Measurements from ENCODE around the gene PELO.

The PELO gene

DNA sequence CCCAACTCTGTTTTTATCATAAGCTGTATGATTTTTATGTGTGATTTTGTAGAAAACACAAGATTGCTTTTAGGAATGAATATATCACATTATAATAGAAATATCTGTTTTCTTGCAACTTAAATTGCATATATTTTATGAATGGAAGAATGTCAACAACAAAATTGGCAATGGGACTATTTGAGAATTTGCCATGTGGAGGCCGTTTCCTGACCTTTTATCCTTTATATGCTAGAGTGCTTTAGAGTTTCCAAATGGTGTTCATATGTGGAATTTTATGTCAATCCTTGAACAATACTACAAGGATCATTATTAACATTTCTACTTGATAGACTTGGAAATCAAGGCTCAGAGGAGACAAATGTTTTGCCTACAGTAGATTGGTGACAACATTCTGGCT, 34.2 kb downstream of the PELO start:
- FAIRE-seq (no peak), DNase-seq (ENCODE audit: extremely low spot score, insufficient read length, low read depth) (no peak)

DNA sequence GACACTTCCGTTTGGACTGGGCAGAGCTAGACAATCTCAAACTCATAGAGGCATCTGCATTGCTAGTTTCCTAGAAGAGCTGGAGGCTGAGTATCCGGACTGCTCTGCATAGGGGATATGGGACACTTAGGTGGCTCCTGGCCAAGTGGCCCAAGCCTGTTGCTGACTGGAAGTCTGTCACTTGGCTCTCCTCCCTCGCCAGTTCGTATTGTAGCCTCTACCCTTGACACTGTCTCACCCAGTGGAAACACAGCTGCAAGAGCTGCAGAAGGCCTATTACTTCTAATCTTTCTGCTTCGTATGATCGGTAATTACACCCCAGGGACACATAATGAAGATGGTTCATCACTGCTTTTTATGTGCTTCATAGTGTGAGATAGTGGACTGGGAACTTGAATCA, 34.7 kb downstream of the PELO start:
- DNase-seq (ENCODE audit: extremely low spot score, insufficient read length, low read depth) = no peak
- no peak for FAIRE-seq

DNA sequence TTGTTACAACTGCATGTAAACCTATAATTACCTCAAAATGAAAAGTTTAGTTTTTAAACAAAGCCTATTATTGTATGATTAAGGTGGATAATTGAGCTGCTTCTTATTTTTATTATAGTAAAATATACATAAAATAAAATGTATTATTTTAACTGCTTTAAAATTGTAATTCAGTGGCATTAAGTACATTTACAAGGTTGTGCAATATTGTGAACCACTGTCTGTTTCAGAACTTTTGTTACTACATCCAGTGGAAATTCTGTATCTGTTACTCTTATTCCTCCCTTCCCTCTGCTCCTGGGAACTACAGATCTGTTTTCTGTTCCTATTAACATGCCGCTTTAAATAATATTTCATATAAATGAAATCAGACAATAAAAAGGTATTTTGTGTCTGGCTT, 37.1 kb downstream of the PELO start:
- DNase-seq (ENCODE audit: extremely low spot score, insufficient read length, low read depth) = no peak
- no peak for FAIRE-seq

DNA sequence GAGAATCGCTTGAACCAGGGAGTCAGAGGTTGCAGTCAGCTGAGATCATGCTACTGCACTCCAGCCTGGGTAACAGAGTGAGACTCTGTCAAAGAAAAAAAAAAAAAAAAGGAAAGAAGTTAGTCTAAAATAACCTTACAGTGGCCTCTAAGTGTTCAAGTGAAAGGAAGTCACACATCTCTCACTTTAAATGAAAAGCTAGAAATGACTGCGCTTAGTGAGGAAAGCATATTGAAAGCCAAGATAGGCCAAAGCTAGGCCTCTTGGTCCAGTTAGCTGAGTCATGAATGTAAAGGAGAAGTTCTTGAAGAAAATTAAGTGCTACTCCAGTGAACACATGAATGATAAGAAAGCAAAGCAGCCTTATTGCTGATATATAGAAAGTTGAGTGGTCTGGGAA, 38.1 kb downstream of the PELO start:
- FAIRE-seq (peak; percentile 72), DNase-seq (ENCODE audit: extremely low spot score, insufficient read length, low read depth) (peak; percentile 0)

DNA sequence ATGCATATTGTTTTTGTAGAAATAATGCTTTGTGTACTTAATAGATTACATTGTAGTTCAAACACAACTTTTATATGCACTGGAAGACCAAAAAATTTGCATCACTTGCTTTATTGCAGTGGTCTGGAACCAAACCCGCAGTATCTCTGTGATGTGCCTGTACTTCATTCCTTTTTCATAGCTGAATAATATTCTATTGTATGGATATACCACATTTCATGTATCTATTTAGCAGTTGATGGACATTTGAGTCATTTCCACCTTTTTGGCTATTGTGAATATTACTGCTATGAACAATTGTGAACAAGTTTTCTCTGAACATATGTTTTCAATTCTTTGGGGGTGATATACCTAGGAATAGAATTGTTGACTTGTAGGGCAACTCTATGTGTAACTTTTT, 40.1 kb downstream of the PELO start:
- DNase-seq (ENCODE audit: extremely low spot score, insufficient read length, low read depth) (no peak), FAIRE-seq (no peak)

DNA sequence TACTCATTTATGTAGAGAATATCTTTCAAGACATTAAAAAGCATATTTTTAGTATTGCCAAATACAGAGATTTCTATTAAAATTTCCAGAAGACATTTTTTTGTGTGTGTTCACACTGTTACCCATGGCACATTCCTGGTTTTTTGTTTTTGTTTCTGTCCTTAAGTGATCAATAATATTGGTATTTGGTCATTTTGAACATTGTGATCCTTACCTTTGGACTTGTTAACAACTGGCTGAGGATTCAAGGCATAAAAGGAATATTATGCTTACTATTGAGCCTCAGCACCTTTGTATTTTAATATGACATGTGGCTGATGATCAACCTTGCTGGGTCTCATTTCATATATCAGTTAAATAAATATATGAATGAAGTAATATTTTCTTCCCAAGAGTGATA, 41.9 kb downstream of the PELO start:
- FAIRE-seq (no peak), DNase-seq (ENCODE audit: extremely low spot score, insufficient read length, low read depth) (no peak)

DNA sequence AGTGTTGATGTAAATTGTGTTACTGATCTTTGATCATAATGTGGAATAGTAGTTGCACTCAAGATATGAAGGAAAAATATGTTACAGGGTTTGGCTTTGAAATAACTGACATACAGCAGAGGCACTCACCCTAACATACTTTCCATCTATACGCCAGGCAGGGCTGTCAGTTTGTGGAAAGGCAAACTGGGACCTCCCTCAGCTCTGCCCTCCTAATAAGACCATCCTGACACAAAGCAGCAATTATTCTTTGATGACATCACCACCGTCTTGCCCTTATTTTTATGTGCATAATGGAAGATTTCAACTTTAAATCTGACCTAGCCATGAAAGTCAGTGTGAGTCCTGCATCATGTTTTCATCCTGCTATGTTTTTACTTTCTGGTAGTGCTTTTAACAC, 42.9 kb downstream of the PELO start:
- DNase-seq (ENCODE audit: extremely low spot score, insufficient read length, low read depth) (no peak), FAIRE-seq (no peak)

DNA sequence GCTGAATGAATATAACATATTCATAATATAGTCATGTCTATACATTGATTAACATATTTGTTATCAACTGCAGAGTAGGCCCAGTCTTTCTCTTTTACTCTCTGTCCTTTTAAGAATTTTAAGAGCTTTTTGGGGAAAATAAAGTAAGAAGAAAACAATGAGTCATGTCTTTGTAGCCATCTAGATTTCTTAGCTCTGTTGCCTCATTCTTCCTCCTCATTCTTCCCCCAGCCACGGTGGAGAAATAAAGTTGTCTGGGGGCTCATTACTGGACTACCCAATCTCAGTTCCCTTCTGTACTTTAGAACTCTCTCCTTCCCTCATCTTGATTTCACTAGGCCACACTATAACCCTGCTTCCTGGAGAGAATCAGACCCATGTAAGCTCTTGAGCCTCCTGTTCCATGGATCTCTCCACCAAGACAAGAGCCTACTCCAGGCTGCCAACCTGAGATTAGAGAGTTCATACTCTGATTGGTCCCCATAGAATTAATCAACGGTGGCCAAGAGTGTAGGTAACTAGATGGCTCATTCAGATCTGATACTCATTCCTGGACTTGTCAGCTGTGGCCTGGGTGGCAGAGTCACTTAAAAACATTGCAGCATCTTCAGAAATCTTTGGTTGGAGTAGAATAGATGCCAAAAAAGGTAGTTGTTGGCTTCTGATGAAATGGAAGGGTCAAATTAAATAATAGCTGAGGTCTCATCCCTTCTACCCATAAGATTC, 44.2 kb downstream of the PELO start:
- no peak for FAIRE-seq
- DNase-seq (ENCODE audit: extremely low spot score, insufficient read length, low read depth) = no peak

DNA sequence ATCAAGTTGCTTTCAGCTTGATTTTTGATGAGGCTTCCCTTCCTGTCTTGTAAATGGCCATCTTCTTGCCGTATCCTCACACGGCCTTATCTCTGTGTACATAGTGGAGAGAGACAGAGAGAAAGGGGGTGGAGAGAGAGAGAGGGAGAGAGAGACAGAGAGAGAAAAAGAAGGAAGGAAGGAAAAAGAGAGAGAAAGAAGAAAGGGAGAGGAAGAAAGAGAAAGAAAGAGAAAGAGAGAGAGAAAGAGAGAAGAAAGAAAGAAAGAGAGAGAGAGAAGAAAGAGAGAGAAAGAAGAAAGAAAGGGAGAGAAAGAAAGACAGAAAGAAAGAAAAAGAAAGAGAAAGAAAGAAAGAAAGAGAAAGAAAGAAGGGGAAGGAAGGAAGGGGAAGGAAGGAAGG, 46.6 kb downstream of the PELO start:
- DNase-seq (ENCODE audit: extremely low spot score, insufficient read length, low read depth) = no peak
- FAIRE-seq = no peak

DNA sequence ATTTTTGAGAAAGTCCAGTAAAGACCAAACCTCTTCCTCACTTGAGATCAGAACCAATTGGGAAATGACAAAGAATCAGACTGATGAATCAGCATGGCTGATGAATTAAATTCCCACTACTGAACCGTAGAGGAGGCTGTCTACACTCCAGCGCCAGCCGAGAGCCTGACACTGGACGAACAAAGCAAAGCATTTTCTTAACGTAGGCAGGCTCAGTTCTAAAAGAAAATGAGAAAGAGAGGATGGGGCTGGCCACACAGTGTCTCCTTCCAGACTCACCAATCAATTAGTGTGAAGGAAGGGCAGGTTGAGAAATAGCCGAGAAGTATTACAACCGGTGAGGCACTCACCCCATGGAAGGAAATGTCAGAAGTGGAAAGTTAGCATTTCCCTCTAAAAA, 49.4 kb downstream of the PELO start:
- FAIRE-seq (no peak), DNase-seq (ENCODE audit: extremely low spot score, insufficient read length, low read depth) (no peak)
